Activated T-cell treated with anti-CD3 and anti-CD28 coated beads, Interleukin-2, amount 50 U/mL, for 4 hours (primary cell): ENCODE measurements around the gene RTL1. TPM values are rescaled to one million over a fixed set of nuclear protein-coding genes. Genes with fewer than 3 reads are reported as not detected.

Source experiments
- ATAC-seq, 2 donors: fragments of 200-7000 bp; cut with Tn5 transposase; one replicate each; pipeline ENCODE4 v1.10.0; 2021
- DNase-seq: peaks from one replicate; pipeline ENCODE4 v3.0.0-alpha.2; 2020
- H3K27me3 Mint-ChIP-seq: one replicate; pipeline ENCODE4 v1.8.0; 2021; ENCODE audit warnings: low read depth, mixed read lengths
- H3K36me3 Mint-ChIP-seq: one replicate; pipeline ENCODE4 v1.8.0; 2022; ENCODE audit warnings: mixed read lengths; ENCODE audit not compliant: insufficient read depth
- H3K4me1 Mint-ChIP-seq: one replicate; pipeline ENCODE4 v1.8.0; 2021; ENCODE audit warnings: low read depth, mixed read lengths
- H3K4me3 Mint-ChIP-seq: one replicate; pipeline ENCODE4 v1.8.0; 2021; ENCODE audit warnings: mild to moderate bottlenecking, moderate library complexity, mixed read lengths
- H3K9me3 Mint-ChIP-seq: one replicate; pipeline ENCODE4 v1.8.0; 2021; ENCODE audit warnings: mixed read lengths
- total RNA-seq, 3 donors: library from RNA; stranded (reverse); gene quantifications; one replicate each; pipeline ENCODE4 v1.2.1, GENCODE V29; 2021

Gene RTL1
- not detected for total RNA-seq

DNA sequence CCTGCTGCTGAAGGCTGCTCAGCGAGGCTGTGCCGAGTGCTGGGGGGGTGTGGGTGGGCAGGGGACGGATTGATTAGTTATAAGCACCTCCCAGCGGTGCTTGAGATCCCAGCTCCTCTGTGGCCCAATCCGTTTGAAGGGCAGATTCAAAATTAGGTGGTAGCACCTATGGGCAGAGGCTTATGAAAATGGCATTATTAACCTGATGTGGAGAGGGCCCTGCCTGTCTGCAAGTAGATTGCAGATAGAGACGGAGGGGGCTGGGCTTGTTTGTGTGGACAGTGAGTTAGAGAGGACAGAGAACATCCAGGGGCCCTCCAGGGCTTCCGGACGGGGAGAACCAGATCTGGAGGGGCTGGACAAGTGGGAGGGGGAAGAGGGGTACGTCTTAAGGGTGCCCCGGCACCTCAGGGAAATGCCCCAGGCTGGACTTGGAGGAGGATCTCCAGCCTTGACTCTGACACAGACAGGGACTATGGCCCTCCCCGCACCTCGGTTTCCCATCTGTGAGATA lies at the start of gene RTL1:
TSS of gene RTL1 (minus strand) at position 51 of the 514 bp plus-strand sequence. CDS start 18,934 bp downstream, outside the sequence.
- H3K36me3 Mint-ChIP-seq = no peaks in the 10 kb centered on the region
- ATAC-seq = no peak
- H3K27me3 Mint-ChIP-seq = peaks cover 57% of the 10 kb centered on the region
- DNase-seq = no peak
- no peaks in the 10 kb centered on the region for H3K9me3 Mint-ChIP-seq
- no peaks in the 10 kb centered on the region for H3K4me1 Mint-ChIP-seq
- no peak within 1 kb of the TSS for H3K4me3 Mint-ChIP-seq

DNA sequence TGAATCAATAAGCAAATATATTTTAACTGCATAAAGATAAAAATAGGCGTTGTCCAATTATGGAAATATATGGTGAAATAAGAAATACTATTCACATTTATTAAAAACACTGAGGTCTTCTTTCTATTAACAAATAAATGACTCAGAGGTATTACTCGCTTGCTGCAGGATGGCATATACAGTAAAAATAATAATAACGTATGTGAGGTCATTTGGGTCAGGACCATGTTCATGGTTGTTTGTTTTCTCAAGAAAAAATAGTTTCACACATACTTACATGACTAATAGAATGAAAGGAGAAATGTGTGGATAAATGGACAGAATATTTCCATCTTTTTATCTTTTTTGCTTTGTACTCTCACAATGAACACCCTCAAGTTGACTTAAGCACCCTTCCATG lies 46.5 kb upstream of the RTL1 start:
- DNase-seq (no peak), ATAC-seq (no peak)
- H3K27me3 Mint-ChIP-seq = peaks cover 14% of the 10 kb centered on the region
- no peaks in the 10 kb centered on the region for H3K36me3 Mint-ChIP-seq
- no peaks in the 10 kb centered on the region for H3K4me1 Mint-ChIP-seq
- no peaks in the 10 kb centered on the region for H3K9me3 Mint-ChIP-seq
- H3K4me3 Mint-ChIP-seq = no peak overlapping the region

DNA sequence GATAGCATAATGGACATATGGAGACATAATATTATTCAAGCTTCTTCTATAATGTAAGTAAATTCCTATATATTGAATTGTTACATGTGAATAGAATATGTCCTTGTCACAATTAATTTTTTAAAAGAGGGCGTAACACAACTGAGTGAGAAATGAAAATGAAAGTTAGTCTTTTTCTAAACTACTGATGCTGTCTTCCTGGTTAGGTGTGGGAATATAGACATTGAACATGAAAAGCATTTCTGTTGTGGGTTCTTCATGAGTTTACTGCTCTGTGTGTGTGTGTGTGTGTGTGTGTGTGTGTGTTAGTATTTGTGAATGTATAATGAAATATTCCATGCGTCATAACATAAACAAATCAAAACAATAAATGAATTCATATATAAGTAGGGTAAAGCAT lies 40.5 kb upstream of the RTL1 start:
- Mint-ChIP-seq H3K9me3 (no peaks in the 10 kb centered on the region), H3K4me1 (peaks cover 2% of the 10 kb centered on the region), H3K27me3 (peaks cover 10% of the 10 kb centered on the region), H3K4me3 (no peak overlapping the region), H3K36me3 (no peaks in the 10 kb centered on the region)
- DNase-seq (no peak), ATAC-seq (no peak)

DNA sequence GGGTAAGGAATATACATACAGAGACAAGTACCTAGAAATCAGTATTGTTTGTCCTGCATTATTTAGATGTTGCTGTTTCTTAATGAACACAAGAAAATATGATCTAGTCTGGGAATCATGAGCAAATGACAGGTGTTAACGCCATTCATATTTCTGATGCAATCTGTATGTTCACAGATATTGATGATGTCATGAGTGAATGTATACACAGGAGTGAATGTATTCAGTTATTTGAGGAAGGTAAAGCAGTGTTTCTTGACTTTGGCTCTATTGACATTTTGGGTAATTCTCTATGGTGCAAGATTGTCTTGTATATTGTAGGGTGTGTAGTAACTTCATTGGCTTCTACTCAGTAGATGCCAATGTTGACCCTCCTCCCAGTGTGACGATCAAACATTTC lies 26.7 kb upstream of the RTL1 start:
- no peak for DNase-seq
- Mint-ChIP-seq H3K4me1 (no peaks in the 10 kb centered on the region), H3K9me3 (peaks cover 7% of the 10 kb centered on the region), H3K27me3 (peaks cover 8% of the 10 kb centered on the region), H3K36me3 (no peaks in the 10 kb centered on the region), H3K4me3 (no peak overlapping the region)
- ATAC-seq = no peak

DNA sequence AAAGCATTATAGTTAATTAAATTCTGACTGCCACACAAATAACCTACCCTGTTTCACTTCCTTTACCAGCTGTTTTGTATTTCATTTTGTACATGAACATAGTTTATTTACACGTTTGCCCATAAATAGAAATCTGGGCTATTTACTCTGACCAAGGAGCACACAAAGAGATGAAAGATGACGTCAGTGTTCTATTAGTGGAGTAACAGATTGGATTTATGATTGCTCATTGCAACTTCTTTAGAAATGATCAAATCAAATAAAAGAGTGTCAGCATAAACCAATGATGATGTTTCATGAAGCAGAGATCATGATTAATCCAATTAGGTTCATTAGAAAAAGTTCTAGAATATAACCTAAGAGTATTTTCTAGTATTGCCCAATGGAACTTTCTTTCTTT lies 12.0 kb upstream of the RTL1 start:
- no peaks in the 10 kb centered on the region for H3K36me3 Mint-ChIP-seq
- no peak overlapping the region for H3K4me3 Mint-ChIP-seq
- no peaks in the 10 kb centered on the region for H3K9me3 Mint-ChIP-seq
- H3K4me1 Mint-ChIP-seq = no peaks in the 10 kb centered on the region
- peaks cover 13% of the 10 kb centered on the region for H3K27me3 Mint-ChIP-seq
- DNase-seq = no peak
- ATAC-seq = no peak

DNA sequence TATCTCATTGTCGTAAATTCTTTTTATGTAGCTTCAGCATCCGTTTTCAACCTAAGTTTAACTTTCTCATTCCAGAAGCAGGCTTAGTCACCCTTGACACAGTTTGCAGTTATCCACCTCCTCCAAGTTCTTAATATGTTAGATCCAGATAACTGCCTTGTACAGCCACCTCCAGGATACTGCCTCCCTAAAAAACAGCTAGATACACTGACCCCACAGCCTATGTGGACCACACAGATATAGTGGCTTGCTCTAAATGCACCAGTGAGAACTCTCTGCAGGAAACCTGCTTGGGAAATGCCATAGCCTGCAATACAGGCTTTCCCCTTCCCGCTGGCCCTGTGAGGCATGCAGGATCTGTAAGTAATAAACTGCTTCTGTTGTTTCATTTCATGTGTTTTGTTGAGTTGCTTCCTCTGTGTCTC lies 11.1 kb upstream of the RTL1 start:
- no peak for DNase-seq
- H3K9me3 Mint-ChIP-seq = no peaks in the 10 kb centered on the region
- H3K27me3 Mint-ChIP-seq = peaks cover 13% of the 10 kb centered on the region
- H3K36me3 Mint-ChIP-seq = no peaks in the 10 kb centered on the region
- no peaks in the 10 kb centered on the region for H3K4me1 Mint-ChIP-seq
- ATAC-seq = no peak
- H3K4me3 Mint-ChIP-seq = no peak overlapping the region

DNA sequence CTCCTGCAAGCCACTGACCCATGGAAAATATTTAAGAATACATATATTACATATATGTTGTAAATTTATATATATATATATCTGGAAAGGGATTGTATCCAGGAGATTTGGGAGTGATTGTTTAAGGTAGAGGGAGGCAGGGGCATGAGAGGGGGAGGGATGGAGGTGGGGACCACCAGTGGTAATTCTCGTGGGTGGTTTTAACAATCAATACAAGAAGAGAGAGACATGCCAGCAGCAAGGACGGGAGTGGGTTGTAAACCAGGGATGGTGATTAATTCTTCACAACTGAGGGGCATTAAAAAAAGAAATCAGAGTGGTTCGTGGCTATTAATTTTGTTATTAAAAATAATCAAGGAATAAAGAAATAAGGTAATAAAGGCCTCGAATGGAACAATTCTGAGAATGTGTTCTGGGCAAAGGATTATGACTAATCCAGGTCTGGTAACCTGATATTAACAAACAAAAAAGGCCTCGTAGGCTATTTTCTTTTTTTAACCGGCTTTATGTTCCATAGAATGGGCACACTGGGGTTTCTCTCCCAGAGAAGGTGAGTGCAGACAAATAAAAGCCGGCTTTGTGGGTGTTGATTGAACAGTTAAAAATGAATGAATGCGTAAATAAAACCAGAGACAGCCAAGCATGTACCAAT lies 8.3 kb upstream of the RTL1 start:
- H3K36me3 Mint-ChIP-seq = no peaks in the 10 kb centered on the region
- no peak for ATAC-seq
- no peaks in the 10 kb centered on the region for H3K9me3 Mint-ChIP-seq
- H3K4me3 Mint-ChIP-seq = no peak overlapping the region
- no peaks in the 10 kb centered on the region for H3K4me1 Mint-ChIP-seq
- DNase-seq = no peak
- H3K27me3 Mint-ChIP-seq = peaks cover 14% of the 10 kb centered on the region

DNA sequence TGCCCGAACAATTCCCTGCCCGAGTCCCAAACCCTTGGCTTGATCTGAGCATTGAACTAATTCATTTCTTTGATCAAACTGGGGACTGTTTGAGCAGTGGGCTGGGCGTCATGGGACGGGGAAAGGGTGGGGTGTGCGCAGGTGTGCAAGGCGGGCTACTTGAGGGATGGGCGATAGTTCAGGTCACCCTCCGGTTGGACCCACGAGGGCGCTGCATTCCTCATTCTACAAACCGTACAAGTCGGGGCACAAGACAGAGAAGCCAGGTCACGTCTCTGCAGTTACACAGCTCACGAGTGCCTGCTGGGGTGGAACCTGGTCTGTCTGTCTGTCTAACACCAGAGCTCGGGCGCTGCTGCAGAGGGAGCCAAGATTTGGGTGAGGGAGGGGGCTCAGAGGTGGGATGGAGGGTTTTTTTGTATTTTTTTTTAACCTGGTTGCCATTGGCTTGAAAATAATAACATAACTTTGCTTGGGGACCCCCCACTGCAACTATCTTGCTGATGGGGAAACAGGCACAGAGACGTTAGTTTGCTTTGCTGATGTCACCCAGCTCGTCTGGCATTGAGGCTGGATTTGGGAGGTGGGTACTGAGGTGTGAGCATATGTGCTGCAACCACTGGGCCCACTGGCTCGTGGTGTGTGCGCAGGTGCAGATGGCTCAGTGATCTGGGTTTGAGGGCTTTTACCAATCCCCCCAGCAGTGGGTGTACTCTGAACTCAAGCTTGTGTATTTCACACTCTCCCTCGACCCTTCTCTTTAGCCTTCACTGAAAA lies 7.6 kb upstream of the RTL1 start:
- H3K27me3 Mint-ChIP-seq = peaks cover 15% of the 10 kb centered on the region
- H3K36me3 Mint-ChIP-seq = no peaks in the 10 kb centered on the region
- no peak overlapping the region for H3K4me3 Mint-ChIP-seq
- no peak for ATAC-seq
- no peaks in the 10 kb centered on the region for H3K4me1 Mint-ChIP-seq
- no peak for DNase-seq
- no peaks in the 10 kb centered on the region for H3K9me3 Mint-ChIP-seq

DNA sequence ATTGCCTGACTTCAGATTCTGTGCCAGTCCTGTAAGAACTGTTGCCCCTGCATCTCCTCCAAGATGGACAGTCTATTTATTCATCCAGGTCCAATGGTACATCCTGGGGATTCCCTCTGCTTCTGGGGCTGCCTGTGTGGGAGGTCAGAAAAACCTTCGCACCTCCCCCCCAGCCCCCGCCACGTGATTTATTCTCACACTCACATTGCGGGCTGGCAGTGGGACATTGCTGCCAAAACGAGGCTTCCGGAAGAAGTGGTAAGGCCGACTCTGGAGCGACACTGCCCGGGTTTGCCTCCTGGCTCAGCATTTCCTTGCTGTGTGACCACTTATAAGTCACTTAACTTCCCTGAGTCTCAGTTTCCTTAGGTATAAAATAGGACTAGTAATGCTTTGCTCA lies 5.9 kb upstream of the RTL1 start:
- Mint-ChIP-seq H3K4me1 (no peaks in the 10 kb centered on the region), H3K4me3 (no peak overlapping the region), H3K36me3 (no peaks in the 10 kb centered on the region), H3K9me3 (no peaks in the 10 kb centered on the region), H3K27me3 (peaks cover 20% of the 10 kb centered on the region)
- DNase-seq (no peak), ATAC-seq (no peak)

DNA sequence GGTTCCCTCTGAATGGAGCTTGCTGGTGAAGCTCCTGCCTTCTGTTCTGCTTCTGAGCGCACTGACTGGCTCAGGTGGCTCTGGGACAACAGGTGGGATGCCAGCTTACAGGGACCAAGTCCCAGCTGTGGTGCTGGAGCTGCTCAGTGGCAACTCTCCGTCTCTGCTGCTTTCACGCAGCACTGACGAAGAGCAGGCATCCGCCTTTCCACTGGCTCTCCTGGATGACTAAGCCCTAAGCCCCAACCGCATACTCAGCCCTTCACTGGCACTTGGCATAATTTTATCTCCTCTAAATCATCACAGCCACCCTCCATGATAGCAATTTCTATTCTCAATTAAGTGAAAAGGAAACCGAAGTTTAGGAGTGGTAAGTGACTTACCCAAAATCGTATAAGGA lies 3.7 kb upstream of the RTL1 start:
- no peaks in the 10 kb centered on the region for H3K4me1 Mint-ChIP-seq
- H3K27me3 Mint-ChIP-seq = peaks cover 30% of the 10 kb centered on the region
- no peak for ATAC-seq
- H3K36me3 Mint-ChIP-seq = no peaks in the 10 kb centered on the region
- DNase-seq = no peak
- no peaks in the 10 kb centered on the region for H3K9me3 Mint-ChIP-seq
- H3K4me3 Mint-ChIP-seq = no peak overlapping the region

DNA sequence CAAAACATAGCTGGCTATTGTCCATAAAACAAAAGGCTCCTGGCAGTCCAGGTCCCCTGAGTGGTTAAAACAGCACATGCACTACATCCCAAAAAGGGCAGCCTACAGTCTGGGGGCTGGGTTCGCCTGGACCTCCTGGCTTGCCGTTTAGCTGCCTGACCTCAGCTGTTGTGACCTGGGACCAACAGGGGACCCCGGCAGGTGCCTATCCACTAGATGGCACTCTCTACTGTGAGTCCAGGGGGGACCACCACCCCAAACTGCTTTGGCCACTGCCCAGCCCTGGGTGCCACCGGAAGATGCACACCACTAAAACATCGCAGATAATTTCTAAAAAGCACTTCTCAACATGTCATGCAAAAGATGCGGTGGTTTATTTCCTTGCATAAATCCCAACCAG lies 2.9 kb upstream of the RTL1 start:
- Mint-ChIP-seq H3K36me3 (no peaks in the 10 kb centered on the region), H3K27me3 (peaks cover 36% of the 10 kb centered on the region), H3K9me3 (no peaks in the 10 kb centered on the region), H3K4me3 (no peak overlapping the region), H3K4me1 (no peaks in the 10 kb centered on the region)
- DNase-seq = no peak
- no peak for ATAC-seq

DNA sequence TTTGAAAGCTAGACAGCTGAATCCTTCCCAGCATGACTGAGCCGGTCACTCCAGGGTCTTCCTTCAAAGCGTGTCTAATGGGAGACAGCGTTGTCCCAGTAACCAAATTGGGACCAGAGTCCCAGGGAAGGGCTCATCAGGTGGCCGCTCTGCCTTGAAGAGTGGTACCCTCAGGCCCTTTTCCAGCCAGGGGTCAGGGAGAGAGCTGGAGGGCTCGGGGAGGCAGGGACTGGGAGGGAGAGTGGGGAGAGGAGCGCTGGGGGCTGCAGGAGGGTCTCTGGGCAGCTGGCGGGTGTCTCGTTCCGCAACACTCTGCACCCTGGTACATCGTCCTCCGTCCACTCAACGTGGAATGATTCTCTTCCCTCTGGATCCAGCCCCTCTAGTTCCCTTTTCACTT lies 1.6 kb upstream of the RTL1 start:
- H3K4me1 Mint-ChIP-seq = no peaks in the 10 kb centered on the region
- peaks cover 44% of the 10 kb centered on the region for H3K27me3 Mint-ChIP-seq
- ATAC-seq = no peak
- H3K4me3 Mint-ChIP-seq = no peak overlapping the region
- no peaks in the 10 kb centered on the region for H3K36me3 Mint-ChIP-seq
- no peak for DNase-seq
- no peaks in the 10 kb centered on the region for H3K9me3 Mint-ChIP-seq

DNA sequence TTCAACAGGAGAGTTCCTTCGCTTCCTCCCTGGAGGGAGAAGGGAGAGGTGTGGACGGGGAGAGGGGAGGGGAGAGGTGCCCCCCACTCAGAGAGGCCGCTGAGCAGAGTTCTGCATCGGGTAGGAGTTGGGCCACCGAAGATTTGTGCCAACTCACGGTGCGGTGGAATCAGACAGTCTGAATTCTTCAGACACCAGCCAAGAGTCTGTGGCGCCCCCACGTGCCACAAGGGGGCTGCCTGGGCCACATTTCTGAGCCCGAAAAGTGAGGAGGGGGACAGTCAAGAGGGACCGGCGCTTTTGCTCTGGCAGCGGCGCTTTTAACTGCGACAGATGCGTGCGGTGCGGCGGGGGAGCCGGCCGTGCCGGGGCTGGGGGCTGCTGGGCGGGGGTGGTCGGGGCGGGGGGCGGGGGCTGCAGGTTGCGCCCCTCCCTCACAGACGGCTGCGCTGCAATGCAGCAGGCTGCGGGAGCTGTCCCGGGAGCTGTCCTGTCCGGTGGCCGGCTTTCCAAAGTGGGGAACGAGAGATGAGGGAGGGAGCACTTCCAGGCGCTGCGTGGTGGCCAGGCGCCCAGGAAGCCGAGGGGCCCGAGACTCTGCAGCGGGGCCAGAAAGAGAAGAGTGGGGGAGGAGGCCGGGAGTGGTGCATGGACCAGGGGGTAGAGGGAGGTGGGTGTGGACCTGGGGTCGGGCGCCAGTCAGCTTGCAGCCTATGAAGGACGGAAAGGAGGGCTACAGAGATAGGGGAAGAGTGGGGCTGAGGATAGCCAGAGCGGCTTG lies 975 bp upstream of the RTL1 start:
- Mint-ChIP-seq H3K4me3 (no peak overlapping the region), H3K27me3 (peaks cover 50% of the 10 kb centered on the region), H3K9me3 (no peaks in the 10 kb centered on the region), H3K36me3 (no peaks in the 10 kb centered on the region), H3K4me1 (no peaks in the 10 kb centered on the region)
- ATAC-seq (no peak), DNase-seq (no peak)

DNA sequence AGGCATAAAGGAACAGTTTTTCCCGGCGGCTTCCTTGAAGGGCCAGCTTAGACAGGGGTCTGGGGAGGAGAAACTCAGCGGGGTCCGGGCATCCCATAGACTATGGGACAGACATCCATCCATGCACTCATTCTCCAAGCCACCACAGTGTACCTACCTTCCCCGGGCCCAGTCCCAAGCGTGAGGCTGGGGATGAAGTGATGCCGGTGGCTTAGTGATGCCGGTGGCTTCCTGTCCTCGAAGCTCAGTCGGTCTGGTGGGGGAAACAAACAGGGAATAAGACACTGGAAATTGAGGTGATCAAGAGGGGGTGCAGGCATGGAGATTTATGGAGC lies 421 bp downstream of the RTL1 start:
- no peak for ATAC-seq
- Mint-ChIP-seq H3K4me1 (no peaks in the 10 kb centered on the region), H3K27me3 (peaks cover 59% of the 10 kb centered on the region), H3K4me3 (no peak overlapping the region), H3K36me3 (no peaks in the 10 kb centered on the region), H3K9me3 (no peaks in the 10 kb centered on the region)
- no peak for DNase-seq
